Measurements from ENCODE around the gene MCRIP1. TPM values are rescaled to one million over a fixed set of nuclear protein-coding genes. Genes with fewer than 3 reads are reported as not detected.

MCRIP1 gene
- total and polyA plus RNA-seq, 2 of the 13 experiments (the other 11 are each of a cell fraction or from before 2014, with no cell fraction given): 79.7 to 84.9 TPM

DNA sequence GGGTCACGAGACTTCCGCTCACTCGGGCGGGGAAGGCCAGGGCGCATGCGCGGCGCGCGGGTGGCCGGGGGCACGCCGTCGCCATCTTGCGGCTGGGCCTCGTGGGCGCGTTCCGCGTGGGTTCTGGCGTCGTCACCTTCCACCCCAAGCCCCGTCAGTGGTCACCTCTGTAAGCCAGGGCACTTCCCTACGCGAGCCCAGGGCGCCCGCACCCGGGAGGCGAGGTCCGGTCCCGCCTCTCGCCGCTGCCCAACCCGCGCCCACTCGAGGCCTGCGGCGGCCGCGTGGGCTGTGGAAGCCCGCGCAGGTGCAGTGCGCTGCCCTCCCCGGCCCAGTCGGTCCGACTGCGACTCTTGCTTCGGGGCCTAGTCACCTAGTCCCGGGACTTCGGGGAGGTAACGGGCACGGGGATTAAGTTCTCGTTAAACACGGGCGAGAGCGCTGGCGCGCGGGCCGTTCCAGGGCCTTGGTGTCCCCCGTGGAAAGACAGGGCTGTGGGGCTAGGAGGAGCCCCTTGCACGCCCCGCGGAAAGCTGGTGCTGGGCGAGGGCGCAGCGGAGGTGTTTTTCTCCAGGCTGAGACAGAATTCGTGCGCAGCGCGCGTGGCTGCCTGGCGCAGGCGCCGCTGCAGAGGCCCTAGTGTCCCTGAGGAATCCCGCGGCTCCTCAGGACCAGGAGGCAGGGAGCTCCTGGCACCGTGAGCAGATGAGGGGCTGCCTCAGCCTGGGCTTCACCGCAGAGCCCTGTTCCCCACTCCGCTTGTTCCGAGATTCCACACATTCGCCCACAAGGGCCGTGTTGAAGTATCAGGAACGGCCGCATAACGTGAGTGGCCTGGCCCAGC, 38.5 kb upstream of the MCRIP1 start (continued):
- TF ChIP-seq, protein P1, sequence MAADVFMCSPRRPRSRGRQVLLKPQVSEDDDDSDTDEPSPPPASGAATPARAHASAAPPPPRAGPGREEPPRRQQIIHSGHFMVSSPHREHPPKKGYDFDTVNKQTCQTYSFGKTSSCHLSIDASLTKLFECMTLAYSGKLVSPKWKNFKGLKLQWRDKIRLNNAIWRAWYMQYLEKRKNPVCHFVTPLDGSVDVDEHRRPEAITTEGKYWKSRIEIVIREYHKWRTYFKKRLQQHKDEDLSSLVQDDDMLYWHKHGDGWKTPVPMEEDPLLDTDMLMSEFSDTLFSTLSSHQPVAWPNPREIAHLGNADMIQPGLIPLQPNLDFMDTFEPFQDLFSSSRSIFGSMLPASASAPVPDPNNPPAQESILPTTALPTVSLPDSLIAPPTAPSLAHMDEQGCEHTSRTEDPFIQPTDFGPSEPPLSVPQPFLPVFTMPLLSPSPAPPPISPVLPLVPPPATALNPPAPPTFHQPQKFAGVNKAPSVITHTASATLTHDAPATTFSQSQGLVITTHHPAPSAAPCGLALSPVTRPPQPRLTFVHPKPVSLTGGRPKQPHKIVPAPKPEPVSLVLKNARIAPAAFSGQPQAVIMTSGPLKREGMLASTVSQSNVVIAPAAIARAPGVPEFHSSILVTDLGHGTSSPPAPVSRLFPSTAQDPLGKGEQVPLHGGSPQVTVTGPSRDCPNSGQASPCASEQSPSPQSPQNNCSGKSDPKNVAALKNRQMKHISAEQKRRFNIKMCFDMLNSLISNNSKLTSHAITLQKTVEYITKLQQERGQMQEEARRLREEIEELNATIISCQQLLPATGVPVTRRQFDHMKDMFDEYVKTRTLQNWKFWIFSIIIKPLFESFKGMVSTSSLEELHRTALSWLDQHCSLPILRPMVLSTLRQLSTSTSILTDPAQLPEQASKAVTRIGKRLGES (CRISPR knock-in tag; IDR thresholded peaks at IDR 0.05; ENCODE audit: borderline replicate concordance): no peak
- peak; percentile 88; the same call in 1 of the 2 replicates for TF ChIP-seq ZNF230 (CRISPR knock-in tag; IDR thresholded peaks at IDR 0.05)
- TF ChIP-seq MXD4 (CRISPR knock-in tag; IDR thresholded peaks at IDR 0.05): peak; percentile 95
- TF ChIP-seq ZSCAN22 (CRISPR knock-in tag; IDR thresholded peaks at IDR 0.05): 0 out of 2 replicates have a peak, but pooled peaks have one; percentile 66
- TF ChIP-seq CAMTA2 (CRISPR knock-in tag; IDR thresholded peaks at IDR 0.05; ENCODE audit: borderline replicate concordance): peak; percentile 98
- peak; percentile 89; the same call in 1 of the 2 replicates for TF ChIP-seq ZNF253 (CRISPR knock-in tag; IDR thresholded peaks at IDR 0.05; ENCODE audit: borderline replicate concordance)
- TF ChIP-seq, protein P2, sequence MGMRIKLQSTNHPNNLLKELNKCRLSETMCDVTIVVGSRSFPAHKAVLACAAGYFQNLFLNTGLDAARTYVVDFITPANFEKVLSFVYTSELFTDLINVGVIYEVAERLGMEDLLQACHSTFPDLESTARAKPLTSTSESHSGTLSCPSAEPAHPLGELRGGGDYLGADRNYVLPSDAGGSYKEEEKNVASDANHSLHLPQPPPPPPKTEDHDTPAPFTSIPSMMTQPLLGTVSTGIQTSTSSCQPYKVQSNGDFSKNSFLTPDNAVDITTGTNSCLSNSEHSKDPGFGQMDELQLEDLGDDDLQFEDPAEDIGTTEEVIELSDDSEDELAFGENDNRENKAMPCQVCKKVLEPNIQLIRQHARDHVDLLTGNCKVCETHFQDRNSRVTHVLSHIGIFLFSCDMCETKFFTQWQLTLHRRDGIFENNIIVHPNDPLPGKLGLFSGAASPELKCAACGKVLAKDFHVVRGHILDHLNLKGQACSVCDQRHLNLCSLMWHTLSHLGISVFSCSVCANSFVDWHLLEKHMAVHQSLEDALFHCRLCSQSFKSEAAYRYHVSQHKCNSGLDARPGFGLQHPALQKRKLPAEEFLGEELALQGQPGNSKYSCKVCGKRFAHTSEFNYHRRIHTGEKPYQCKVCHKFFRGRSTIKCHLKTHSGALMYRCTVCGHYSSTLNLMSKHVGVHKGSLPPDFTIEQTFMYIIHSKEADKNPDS (CRISPR knock-in tag; IDR thresholded peaks at IDR 0.05): peak; percentile 43; the same call in 1 of the 2 replicates
- TF ChIP-seq SMARCC2 (IDR thresholded peaks at IDR 0.05): no peak
- peak; percentile 93 for TF ChIP-seq SPEN (CRISPR knock-in tag; IDR thresholded peaks at IDR 0.05; ENCODE audit: low read depth)
- TF ChIP-seq FOXO1 (CRISPR knock-in tag; IDR thresholded peaks at IDR 0.05): peak; percentile 64; the same call in 1 of the 2 replicates
- TF ChIP-seq TCF7L2 (IDR thresholded peaks at IDR 0.05; ENCODE audit: low read depth, low read length): no peak
- TF ChIP-seq, protein P3, sequence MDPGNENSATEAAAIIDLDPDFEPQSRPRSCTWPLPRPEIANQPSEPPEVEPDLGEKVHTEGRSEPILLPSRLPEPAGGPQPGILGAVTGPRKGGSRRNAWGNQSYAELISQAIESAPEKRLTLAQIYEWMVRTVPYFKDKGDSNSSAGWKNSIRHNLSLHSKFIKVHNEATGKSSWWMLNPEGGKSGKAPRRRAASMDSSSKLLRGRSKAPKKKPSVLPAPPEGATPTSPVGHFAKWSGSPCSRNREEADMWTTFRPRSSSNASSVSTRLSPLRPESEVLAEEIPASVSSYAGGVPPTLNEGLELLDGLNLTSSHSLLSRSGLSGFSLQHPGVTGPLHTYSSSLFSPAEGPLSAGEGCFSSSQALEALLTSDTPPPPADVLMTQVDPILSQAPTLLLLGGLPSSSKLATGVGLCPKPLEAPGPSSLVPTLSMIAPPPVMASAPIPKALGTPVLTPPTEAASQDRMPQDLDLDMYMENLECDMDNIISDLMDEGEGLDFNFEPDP (CRISPR knock-in tag; conservative IDR thresholded peaks at IDR 0.05): 0 out of 2 replicates have a peak, but pooled peaks have one; percentile 94
- no peak for TF ChIP-seq SP1 (IDR thresholded peaks at IDR 0.05)
- peak; percentile 60 for TF ChIP-seq SP1 (CRISPR knock-in tag; IDR thresholded peaks at IDR 0.05)
- no peak; the same call in 1 of the 2 replicates for TF ChIP-seq ZNF292 (CRISPR knock-in tag; IDR thresholded peaks at IDR 0.05; ENCODE audit: borderline replicate concordance, low read depth)
- TF ChIP-seq ASH2L (IDR thresholded peaks at IDR 0.05; ENCODE audit: insufficient read length, low read depth, low read length): peak; percentile 75
- TF ChIP-seq, protein P4, sequence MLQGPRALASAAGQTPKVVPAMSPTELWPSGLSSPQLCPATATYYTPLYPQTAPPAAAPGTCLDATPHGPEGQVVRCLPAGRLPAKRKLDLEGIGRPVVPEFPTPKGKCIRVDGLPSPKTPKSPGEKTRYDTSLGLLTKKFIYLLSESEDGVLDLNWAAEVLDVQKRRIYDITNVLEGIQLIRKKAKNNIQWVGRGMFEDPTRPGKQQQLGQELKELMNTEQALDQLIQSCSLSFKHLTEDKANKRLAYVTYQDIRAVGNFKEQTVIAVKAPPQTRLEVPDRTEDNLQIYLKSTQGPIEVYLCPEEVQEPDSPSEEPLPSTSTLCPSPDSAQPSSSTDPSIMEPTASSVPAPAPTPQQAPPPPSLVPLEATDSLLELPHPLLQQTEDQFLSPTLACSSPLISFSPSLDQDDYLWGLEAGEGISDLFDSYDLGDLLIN (CRISPR knock-in tag; IDR thresholded peaks at IDR 0.05; ENCODE audit: borderline replicate concordance): no peak
- TF ChIP-seq ZNF160 (CRISPR knock-in tag; IDR thresholded peaks at IDR 0.05): peak; percentile 95
- no peak for TF ChIP-seq ADNP (CRISPR knock-in tag; IDR thresholded peaks at IDR 0.05)
- TF ChIP-seq ZMYM4 (CRISPR knock-in tag; IDR thresholded peaks at IDR 0.05): no peak; the same call in none of the 2 replicates
- peak; percentile 95 for TF ChIP-seq CHCHD3 (CRISPR knock-in tag; IDR thresholded peaks at IDR 0.05)
